Astrocyte (in vitro differentiated cells and primary cell): ENCODE measurements around the gene OR4B1. TPM values are rescaled to one million over a fixed set of nuclear protein-coding genes. Genes with fewer than 3 reads are reported as not detected.

Experiments used
- DNase-seq: peaks from one replicate; pipeline ENCODE4 v3.0.0-alpha.2; 2010; ENCODE audit warnings: low read depth
- FAIRE-seq: peaks from 2 replicates; lab custom pipeline; 2011; peaks lifted over from hg19 to GRCh38; lab: Jason Lieb, UNC
- H2AFZ ChIP-seq: 2 replicates; pipeline ENCODE4 v1.6.0; 2012; ENCODE audit warnings: low read depth, low read length, inconsistent platforms
- H3K27ac ChIP-seq: 2 replicates; pipeline ENCODE4 v1.5.1; 2011; ENCODE audit warnings: low read depth, low read length, inconsistent platforms
- H3K27me3 ChIP-seq: 2 replicates; pipeline ENCODE4 v1.6.0; 2011; ENCODE audit warnings: low read length, inconsistent platforms; ENCODE audit not compliant: insufficient read depth
- H3K36me3 ChIP-seq: 2 replicates; pipeline ENCODE4 v1.5.1; 2011; ENCODE audit warnings: low read length, inconsistent platforms; ENCODE audit not compliant: insufficient read depth
- H3K4me1 ChIP-seq: 2 replicates; pipeline ENCODE4 v1.5.1; 2011; ENCODE audit warnings: low read length, inconsistent platforms; ENCODE audit not compliant: insufficient read depth
- H3K4me2 ChIP-seq: 2 replicates; pipeline ENCODE4 v1.6.0; 2012; ENCODE audit warnings: low read length, inconsistent platforms
- H3K4me3 ChIP-seq: 2 replicates; pipeline ENCODE4 v1.5.1; 2011; ENCODE audit warnings: low read depth, mild to moderate bottlenecking, low read length, inconsistent platforms; ENCODE audit not compliant: insufficient read depth
- H3K79me2 ChIP-seq: 2 replicates; pipeline ENCODE4 v1.6.0; 2012; ENCODE audit warnings: mild to moderate bottlenecking, low read length, inconsistent platforms; ENCODE audit not compliant: insufficient read depth
- H3K9ac ChIP-seq: 2 replicates; pipeline ENCODE4 v1.6.0; 2012; ENCODE audit warnings: mild to moderate bottlenecking, low read length, inconsistent platforms
- H3K9me3 ChIP-seq: 2 replicates; pipeline ENCODE4 v1.5.1; 2012; ENCODE audit warnings: low read depth, mild to moderate bottlenecking, low read length, inconsistent platforms; ENCODE audit not compliant: insufficient read depth
- H4K20me1 ChIP-seq: 2 replicates; pipeline ENCODE4 v1.6.0; 2012; ENCODE audit warnings: low read length, inconsistent platforms; ENCODE audit not compliant: insufficient read depth
- H3K27ac Mint-ChIP-seq: one replicate; pipeline ENCODE4 v1.8.0; 2021; ENCODE audit warnings: mild to moderate bottlenecking, mixed read lengths; ENCODE audit not compliant: unreplicated experiment
- H3K27me3 Mint-ChIP-seq: one replicate; pipeline ENCODE4 v1.8.0; 2021; ENCODE audit warnings: low read depth, mixed read lengths; ENCODE audit not compliant: unreplicated experiment
- H3K36me3 Mint-ChIP-seq: one replicate; pipeline ENCODE4 v1.8.0; 2021; ENCODE audit warnings: low read depth, mixed read lengths; ENCODE audit not compliant: unreplicated experiment
- H3K4me1 Mint-ChIP-seq: one replicate; pipeline ENCODE4 v1.8.0; 2021; ENCODE audit warnings: low read depth, mixed read lengths; ENCODE audit not compliant: unreplicated experiment
- H3K4me3 Mint-ChIP-seq: one replicate; pipeline ENCODE4 v1.8.0; 2021; ENCODE audit warnings: mild to moderate bottlenecking, moderate library complexity, mixed read lengths; ENCODE audit not compliant: unreplicated experiment
- H3K9me3 Mint-ChIP-seq: one replicate; pipeline ENCODE4 v1.8.0; 2021; ENCODE audit warnings: mild to moderate bottlenecking, mixed read lengths; ENCODE audit not compliant: unreplicated experiment
- CTCF ChIP-seq: IDR thresholded peaks from 2 replicates; pipeline ENCODE4 v1.5.1; 2011; ENCODE audit warnings: low read depth, mild to moderate bottlenecking, inconsistent platforms, low read length, moderate library complexity; ENCODE audit not compliant: insufficient read depth
- EZH2 ChIP-seq: IDR thresholded peaks from 2 replicates; pipeline ENCODE4 v1.6.1; 2012; ENCODE audit warnings: mild to moderate bottlenecking, low read length, inconsistent platforms; ENCODE audit not compliant: insufficient read depth
- total RNA-seq: library from RNA; stranded (reverse); gene quantifications from 2 replicates; pipeline ENCODE4 v1.2.1, GENCODE V29; 2021

OR4B1 gene
- total RNA-seq, 1 donor from 2014 or later = not detected

- DNase-seq = peak; percentile 38
- H3K36me3 ChIP-seq = no peaks in the 10 kb centered on the region
- H2AFZ ChIP-seq = no peak overlapping the region
- no peaks in the 10 kb centered on the region for H4K20me1 ChIP-seq
- H3K4me2 ChIP-seq = peak overlapping the region; percentile 60
- TF ChIP-seq EZH2 (no peak), CTCF (no peak)
- peaks cover 2% of the 10 kb centered on the region for H3K4me1 Mint-ChIP-seq
- H3K36me3 Mint-ChIP-seq = peaks cover 7% of the 10 kb centered on the region
- H3K27ac Mint-ChIP-seq = no peak overlapping the region
- no peak for FAIRE-seq
- H3K4me3 Mint-ChIP-seq = no peak overlapping the region
- H3K9ac ChIP-seq = no peak overlapping the region
- no peaks in the 10 kb centered on the region for H3K79me2 ChIP-seq
- no peaks in the 10 kb centered on the region for H3K27me3 Mint-ChIP-seq
- H3K4me3 ChIP-seq = no peak overlapping the region
- H3K9me3 ChIP-seq = no peaks in the 10 kb centered on the region
- H3K27ac ChIP-seq = peak overlapping the region; percentile 47
- no peaks in the 10 kb centered on the region for H3K9me3 Mint-ChIP-seq
- peaks cover 18% of the 10 kb centered on the region for H3K4me1 ChIP-seq
- H3K27me3 ChIP-seq = no peaks in the 10 kb centered on the region
These were observed 46.1 kb upstream of the OR4B1 start for GRCh38 chr11:48170241-48171233.

GRCh38 chr11:48172818-48173609 lies 43.6 kb upstream of the OR4B1 start:
- H3K4me1 ChIP-seq = peaks cover 15% of the 10 kb centered on the region
- H4K20me1 ChIP-seq = no peaks in the 10 kb centered on the region
- TF ChIP-seq EZH2 (no peak), CTCF (peak; percentile 89)
- Mint-ChIP-seq H3K9me3 (no peaks in the 10 kb centered on the region), H3K36me3 (no peaks in the 10 kb centered on the region), H3K27ac (no peak overlapping the region), H3K4me3 (no peak overlapping the region), H3K4me1 (peaks cover 2% of the 10 kb centered on the region), H3K27me3 (no peaks in the 10 kb centered on the region)
- H3K27me3 ChIP-seq = no peaks in the 10 kb centered on the region
- no peak for FAIRE-seq
- H3K4me3 ChIP-seq = no peak overlapping the region
- peak; percentile 43 for DNase-seq
- no peak overlapping the region for H3K4me2 ChIP-seq
- H3K9me3 ChIP-seq = no peaks in the 10 kb centered on the region
- no peak overlapping the region for H2AFZ ChIP-seq
- H3K9ac ChIP-seq = no peak overlapping the region
- no peaks in the 10 kb centered on the region for H3K79me2 ChIP-seq
- H3K36me3 ChIP-seq = no peaks in the 10 kb centered on the region
- no peak overlapping the region for H3K27ac ChIP-seq
